Parathyroid adenoma (tissue), 2 donors: ENCODE measurements around the gene FITM2.
"Not testable (repeated sequence)": the region's sequence is repeated elsewhere in the genome, so short reads cannot be mapped to it uniquely, and the experiment has no call there.

ENCODE experiments used
- H2AFZ ChIP-seq: fragments of 300-600 bp; sonication (generic); one replicate; pipeline ENCODE4 v1.7.0; 2017; ENCODE audit warnings: antibody characterized with exemption, mild to moderate bottlenecking
- H3K27ac ChIP-seq: fragments of 300-600 bp; sonication (generic); one replicate; pipeline ENCODE4 v1.7.0; 2017
- H3K27me3 ChIP-seq: fragments of 300-600 bp; sonication (generic); one replicate; pipeline ENCODE4 v1.7.0; 2017; ENCODE audit warnings: low read length; ENCODE audit not compliant: control insufficient read depth, insufficient read depth
- H3K36me3 ChIP-seq: fragments of 300-600 bp; sonication (generic); one replicate; pipeline ENCODE4 v1.7.0; 2017; ENCODE audit warnings: low read length; ENCODE audit not compliant: control insufficient read depth, insufficient read depth
- H3K4me1 ChIP-seq: fragments of 300-600 bp; sonication (generic); one replicate; pipeline ENCODE4 v1.7.0; 2017; ENCODE audit warnings: control low read depth
- H3K4me2 ChIP-seq: fragments of 300-600 bp; sonication (generic); one replicate; pipeline ENCODE4 v1.7.0; 2017; ENCODE audit warnings: low read length
- H3K4me3 ChIP-seq: fragments of 300-600 bp; sonication (generic); one replicate; pipeline ENCODE4 v1.7.0; 2017; ENCODE audit warnings: low read depth, low read length
- H3K79me2 ChIP-seq: fragments of 300-600 bp; sonication (generic); one replicate; pipeline ENCODE4 v1.7.0; 2017; ENCODE audit warnings: control low read depth
- H3K9ac ChIP-seq: fragments of 300-600 bp; sonication (generic); one replicate; pipeline ENCODE4 v1.7.0; 2017; ENCODE audit warnings: mild to moderate bottlenecking
- H3K9me3 ChIP-seq: fragments of 300-600 bp; sonication (generic); one replicate; pipeline ENCODE4 v1.7.0; 2017; ENCODE audit warnings: low read length; ENCODE audit not compliant: control insufficient read depth
- CTCF ChIP-seq: fragments of 300-600 bp; sonication (generic); IDR thresholded peaks from one replicate; pipeline ENCODE4 v1.7.0; 2017; ENCODE audit warnings: antibody characterized with exemption, mild to moderate bottlenecking
- donor health status: primary hyperparathyroidism.

The FITM2 gene

GRCh38 chr20:44334709-44335108, 23.7 kb upstream of the FITM2 start:
- no peak overlapping the region for H3K4me3 ChIP-seq
- no peak overlapping the region for H2AFZ ChIP-seq
- H3K4me1 ChIP-seq: no peaks in the 10 kb centered on the region
- no peak overlapping the region for H3K4me2 ChIP-seq
- H3K36me3 ChIP-seq: no peaks in the 10 kb centered on the region
- TF ChIP-seq CTCF: no peak
- H3K27me3 ChIP-seq: no peaks in the 10 kb centered on the region
- H3K27ac ChIP-seq: no peak overlapping the region
- no peak overlapping the region for H3K9ac ChIP-seq
- H3K9me3 ChIP-seq: no peaks in the 10 kb centered on the region
- no peaks in the 10 kb centered on the region for H3K79me2 ChIP-seq

- H3K27me3 ChIP-seq: no peaks in the 10 kb centered on the region
- no peak overlapping the region for H3K4me3 ChIP-seq
- H3K4me2 ChIP-seq: no peak overlapping the region
- TF ChIP-seq CTCF: no peak
- no peaks in the 10 kb centered on the region for H3K36me3 ChIP-seq
- no peaks in the 10 kb centered on the region for H3K4me1 ChIP-seq
- no peak overlapping the region for H3K27ac ChIP-seq
- no peaks in the 10 kb centered on the region for H3K79me2 ChIP-seq
- H3K9me3 ChIP-seq: no peaks in the 10 kb centered on the region
- H3K9ac ChIP-seq: no peak overlapping the region
- no peak overlapping the region for H2AFZ ChIP-seq
Observed at GRCh38 chr20:44334306-44334705, 23.3 kb upstream of the FITM2 start.

DNA sequence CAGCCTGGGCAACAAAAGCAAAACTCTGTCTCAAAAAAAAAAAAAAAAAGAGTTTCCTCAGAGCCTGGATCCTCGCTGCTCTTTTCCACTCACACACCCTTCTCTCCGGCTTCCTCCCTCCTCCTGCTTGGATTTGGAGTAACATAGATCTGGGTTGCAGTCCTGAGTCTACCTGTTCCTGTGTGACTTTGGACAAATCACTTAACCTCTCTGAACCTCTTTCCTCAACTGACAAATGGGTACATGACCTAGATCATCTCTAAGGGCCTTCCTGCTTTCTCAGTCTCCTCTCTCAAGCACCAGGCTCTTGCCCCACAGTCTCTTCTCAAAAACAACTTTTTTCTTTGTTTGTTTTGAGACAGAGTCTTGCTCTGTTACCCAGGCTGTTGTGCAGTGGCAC, 20.2 kb upstream of the FITM2 start:
- Histone ChIP-seq H3K79me2 (no peaks in the 10 kb centered on the region), H3K9ac (no peak overlapping the region), H2AFZ (no peak overlapping the region), H3K27me3 (no peaks in the 10 kb centered on the region), H3K4me1 (no peaks in the 10 kb centered on the region), H3K9me3 (no peaks in the 10 kb centered on the region), H3K4me3 (no peak overlapping the region), H3K36me3 (no peaks in the 10 kb centered on the region), H3K4me2 (no peak overlapping the region), H3K27ac (no peak overlapping the region)
- no peak for TF ChIP-seq CTCF

DNA sequence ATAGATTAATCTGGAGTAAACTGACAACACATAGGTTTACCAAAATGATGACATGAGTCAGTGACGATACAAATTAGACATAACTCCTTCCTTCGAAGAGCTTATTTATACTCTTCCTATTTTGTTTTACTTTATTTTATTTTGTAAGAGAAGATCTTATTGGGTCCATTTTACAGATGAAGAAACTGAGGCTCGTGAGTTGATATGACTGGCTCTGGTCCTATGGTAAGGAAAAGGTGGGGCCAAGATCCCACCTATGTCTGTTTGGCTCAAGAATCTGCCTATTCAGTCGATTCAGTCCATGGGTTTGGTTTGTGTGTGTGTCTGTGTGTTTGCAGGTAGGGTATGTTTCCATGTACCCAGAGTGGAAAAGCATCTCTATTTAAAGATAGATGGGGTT, 17.4 kb upstream of the FITM2 start:
- Histone ChIP-seq H3K36me3 (no peaks in the 10 kb centered on the region), H3K79me2 (no peaks in the 10 kb centered on the region), H3K27me3 (no peaks in the 10 kb centered on the region), H3K4me2 (no peak overlapping the region), H3K9me3 (no peaks in the 10 kb centered on the region), H3K4me1 (no peaks in the 10 kb centered on the region), H2AFZ (no peak overlapping the region), H3K4me3 (no peak overlapping the region), H3K9ac (no peak overlapping the region), H3K27ac (no peak overlapping the region)
- TF ChIP-seq CTCF: no peak

GRCh38 chr20:44327748-44328147, 16.7 kb upstream of the FITM2 start:
- not testable (repeated sequence) for H3K27ac ChIP-seq, H3K4me2 ChIP-seq, H3K36me3 ChIP-seq, H3K27me3 ChIP-seq, H3K79me2 ChIP-seq, H3K4me1 ChIP-seq, H3K9me3 ChIP-seq, H3K9ac ChIP-seq, H3K4me3 ChIP-seq, H2AFZ ChIP-seq
